ENCODE results near the gene DPPA4.

DNA sequence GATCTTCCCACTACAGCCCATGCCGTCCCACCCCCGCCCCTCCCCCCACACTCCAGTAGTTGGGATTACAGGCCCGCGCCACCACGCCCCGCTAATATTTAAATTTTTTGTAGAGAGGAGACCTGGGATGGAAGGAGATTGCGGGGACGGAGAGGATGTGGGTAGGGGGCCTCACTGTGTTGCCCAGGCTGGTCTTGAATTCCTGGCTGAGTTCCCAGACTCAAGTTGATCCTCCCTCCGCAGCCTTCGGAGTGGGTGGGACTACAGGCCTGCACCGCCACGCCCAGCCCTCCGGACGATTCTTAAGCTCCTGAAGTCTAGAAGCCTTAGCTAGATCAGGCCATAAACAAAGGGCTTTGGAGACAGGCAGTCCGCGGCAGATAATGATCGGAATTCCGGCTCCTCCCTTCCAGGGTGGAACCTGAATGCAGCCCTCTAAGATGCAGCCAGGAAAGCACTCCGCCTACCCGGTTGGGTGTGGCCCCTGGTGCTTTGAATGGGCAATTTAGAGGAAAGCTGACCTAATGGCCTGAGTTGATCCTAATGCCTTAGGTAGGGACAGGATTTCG is 21.1 kb downstream of the DPPA4 start, which contains the start of gene DPPA2:
- TF ChIP-seq POLR2A (IDR thresholded peaks at IDR 0.05; ENCODE audit: low read depth, low read length) (no peak), TAF1 (IDR thresholded peaks at IDR 0.05; ENCODE audit: borderline replicate concordance, low read depth, low read length) (no peak), POLR2AphosphoS5 (IDR thresholded peaks at IDR 0.05; ENCODE audit: low read depth, low read length) (no peak)
